Loucy (cell line): ENCODE data around the gene MAD1L1.

Experiments used
- EZH2phosphoT487 ChIP-seq: fragments of 200-600 bp; IDR thresholded peaks from 2 replicates; pipeline ENCODE4 v1.6.1; 2018; ENCODE audit warnings: antibody characterized with exemption, mild to moderate bottlenecking, moderate library complexity, borderline replicate concordance
- TF ChIP-seq, protein P1 (sequence below): fragments of 200-600 bp; sonication (generic); conservative IDR thresholded peaks from 2 replicates; pipeline ENCODE4 v1.5.1; 2014; ENCODE audit warnings: mild to moderate bottlenecking, antibody characterized with exemption, low read length

DNA sequence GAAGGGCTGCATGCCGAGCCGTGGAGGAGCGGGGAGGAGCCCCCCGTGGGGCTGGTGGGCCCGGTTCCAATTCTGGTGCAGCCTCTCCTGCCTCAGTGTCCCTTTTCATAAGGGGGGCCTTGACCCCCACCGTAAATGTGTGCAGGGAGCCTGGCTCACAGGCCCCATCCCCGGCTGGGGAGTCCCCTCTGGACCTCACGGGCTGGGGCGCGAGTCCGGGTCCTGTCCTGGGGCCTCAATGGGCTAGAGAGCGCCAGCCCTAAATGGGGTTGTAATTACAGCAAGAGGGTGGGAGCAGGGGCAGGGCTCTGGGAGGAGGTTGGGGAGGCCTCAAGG is 359.7 kb downstream of the MAD1L1 start:
- TF ChIP-seq, protein P1, sequence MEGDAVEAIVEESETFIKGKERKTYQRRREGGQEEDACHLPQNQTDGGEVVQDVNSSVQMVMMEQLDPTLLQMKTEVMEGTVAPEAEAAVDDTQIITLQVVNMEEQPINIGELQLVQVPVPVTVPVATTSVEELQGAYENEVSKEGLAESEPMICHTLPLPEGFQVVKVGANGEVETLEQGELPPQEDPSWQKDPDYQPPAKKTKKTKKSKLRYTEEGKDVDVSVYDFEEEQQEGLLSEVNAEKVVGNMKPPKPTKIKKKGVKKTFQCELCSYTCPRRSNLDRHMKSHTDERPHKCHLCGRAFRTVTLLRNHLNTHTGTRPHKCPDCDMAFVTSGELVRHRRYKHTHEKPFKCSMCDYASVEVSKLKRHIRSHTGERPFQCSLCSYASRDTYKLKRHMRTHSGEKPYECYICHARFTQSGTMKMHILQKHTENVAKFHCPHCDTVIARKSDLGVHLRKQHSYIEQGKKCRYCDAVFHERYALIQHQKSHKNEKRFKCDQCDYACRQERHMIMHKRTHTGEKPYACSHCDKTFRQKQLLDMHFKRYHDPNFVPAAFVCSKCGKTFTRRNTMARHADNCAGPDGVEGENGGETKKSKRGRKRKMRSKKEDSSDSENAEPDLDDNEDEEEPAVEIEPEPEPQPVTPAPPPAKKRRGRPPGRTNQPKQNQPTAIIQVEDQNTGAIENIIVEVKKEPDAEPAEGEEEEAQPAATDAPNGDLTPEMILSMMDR = no peak
- no peak for TF ChIP-seq EZH2phosphoT487
